ENCODE data around the gene PCK2.

Gene PCK2

GRCh38 chr14:24137529-24138395, 43.7 kb downstream of the PCK2 start:
- peak overlapping the region; percentile 83 for H3K4me3 Mint-ChIP-seq
- TF ChIP-seq CTCF (IDR thresholded peaks at IDR 0.05) = no peak
- no peak overlapping the region for H3K27ac Mint-ChIP-seq
- H3K4me1 Mint-ChIP-seq = peaks cover 57% of the 10 kb centered on the region
- no peaks in the 10 kb centered on the region for H3K9me3 Mint-ChIP-seq
- DNase-seq = no peak
- peaks cover 18% of the 10 kb centered on the region for H3K27me3 Mint-ChIP-seq (ENCODE audit: low read depth, poor library complexity)
- H3K36me3 Mint-ChIP-seq (ENCODE audit: low read depth) = peaks cover 25% of the 10 kb centered on the region

GRCh38 chr14:24138396-24139271, 44.5 kb downstream of the PCK2 start:
- no peak for TF ChIP-seq CTCF (IDR thresholded peaks at IDR 0.05)
- Mint-ChIP-seq H3K9me3 (no peaks in the 10 kb centered on the region), H3K27me3 (ENCODE audit: low read depth, poor library complexity) (peaks cover 18% of the 10 kb centered on the region), H3K4me1 (peaks cover 55% of the 10 kb centered on the region), H3K4me3 (peak overlapping the region; percentile 95), H3K27ac (no peak overlapping the region), H3K36me3 (ENCODE audit: low read depth) (peaks cover 25% of the 10 kb centered on the region)
- no peak for DNase-seq

- DNase-seq = no peak
- peaks cover 58% of the 10 kb centered on the region for H3K4me1 Mint-ChIP-seq
- H3K36me3 Mint-ChIP-seq (ENCODE audit: low read depth) = peaks cover 30% of the 10 kb centered on the region
- no peaks in the 10 kb centered on the region for H3K9me3 Mint-ChIP-seq
- no peak for TF ChIP-seq CTCF (IDR thresholded peaks at IDR 0.05)
- H3K27me3 Mint-ChIP-seq (ENCODE audit: low read depth, poor library complexity) = peaks cover 18% of the 10 kb centered on the region
- H3K27ac Mint-ChIP-seq = no peak overlapping the region
- H3K4me3 Mint-ChIP-seq = peak overlapping the region; percentile 95
Observed at GRCh38 chr14:24139272-24139934, 45.3 kb downstream of the PCK2 start.

GRCh38 chr14:24141097-24141880, 47.2 kb downstream of the PCK2 start, which contains the start of gene EMC9:
EMC9 (minus strand) TSS chr14:24141591; CDS start chr14:24141304, 287 bp downstream.
- DNase-seq = peak; percentile 99
- Mint-ChIP-seq H3K27ac (peak within 1 kb of the TSS; percentile 88), H3K9me3 (no peaks in the 10 kb centered on the region), H3K36me3 (ENCODE audit: low read depth) (peaks cover 33% of the 10 kb centered on the region), H3K4me1 (peaks cover 69% of the 10 kb centered on the region), H3K4me3 (peak within 1 kb of the TSS; percentile 95), H3K27me3 (ENCODE audit: low read depth, poor library complexity) (peaks cover 9% of the 10 kb centered on the region)
- no peak for TF ChIP-seq CTCF (IDR thresholded peaks at IDR 0.05)

GRCh38 chr14:24143511-24143910, 49.4 kb downstream of the PCK2 start:
- DNase-seq = no peak
- no peak for TF ChIP-seq CTCF (IDR thresholded peaks at IDR 0.05)
- no peak overlapping the region for H3K27ac Mint-ChIP-seq
- H3K27me3 Mint-ChIP-seq (ENCODE audit: low read depth, poor library complexity) = no peaks in the 10 kb centered on the region
- H3K9me3 Mint-ChIP-seq = no peaks in the 10 kb centered on the region
- H3K4me3 Mint-ChIP-seq = no peak overlapping the region
- H3K36me3 Mint-ChIP-seq (ENCODE audit: low read depth) = peaks cover 24% of the 10 kb centered on the region
- H3K4me1 Mint-ChIP-seq = peaks cover 62% of the 10 kb centered on the region

Data from nephron progenitor cell (in vitro differentiated cells).